GM18868 (cell line): ENCODE data around the gene RTP1.
"Not testable (repeated sequence)": the region's sequence is repeated elsewhere in the genome, so short reads cannot be mapped to it uniquely, and the experiment has no call there.

Source experiments
- ATAC-seq: cut with Tn5 transposase; IDR thresholded peaks from one replicate; pipeline ENCODE4 v1.9.1; 2021; ENCODE audit warnings: mild to moderate bottlenecking, moderate library complexity; ENCODE audit not compliant: unreplicated experiment

The RTP1 gene

DNA sequence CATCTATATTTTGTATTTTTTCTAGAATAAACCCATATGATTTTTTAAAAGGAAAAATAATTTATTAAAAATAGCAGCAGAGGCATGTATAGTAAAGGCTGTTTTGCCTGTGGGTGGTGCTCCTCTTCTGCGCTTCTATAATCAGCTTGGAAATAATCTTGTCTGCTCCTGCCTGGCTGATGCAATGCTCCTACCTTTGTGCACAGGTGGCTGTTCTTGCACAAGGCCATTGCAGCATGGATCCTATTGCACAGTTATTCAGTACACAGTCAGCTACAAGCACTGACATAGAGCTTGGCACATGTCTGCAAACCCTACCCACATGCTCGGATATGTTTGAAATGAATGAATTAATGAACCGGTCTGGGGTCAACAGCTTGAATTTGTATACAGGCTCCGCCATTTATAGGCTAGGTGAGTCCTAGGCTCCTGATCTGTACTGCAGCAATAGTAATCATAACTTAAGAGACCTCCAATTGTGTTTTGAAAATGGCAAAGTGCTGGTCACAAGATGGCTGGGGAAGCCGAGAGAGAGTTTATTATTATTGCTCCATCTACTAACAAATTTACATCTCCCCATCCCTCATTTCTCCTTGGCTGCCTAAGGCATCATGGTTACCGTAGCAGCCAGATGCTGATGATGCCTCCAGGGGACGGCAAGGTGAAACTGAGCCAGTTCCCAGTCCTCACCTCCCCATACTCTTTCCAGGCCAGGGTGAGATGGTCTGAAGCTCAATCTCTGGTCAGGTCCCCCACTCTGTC is 532 bp upstream of the RTP1 start:
- no peak for ATAC-seq

DNA sequence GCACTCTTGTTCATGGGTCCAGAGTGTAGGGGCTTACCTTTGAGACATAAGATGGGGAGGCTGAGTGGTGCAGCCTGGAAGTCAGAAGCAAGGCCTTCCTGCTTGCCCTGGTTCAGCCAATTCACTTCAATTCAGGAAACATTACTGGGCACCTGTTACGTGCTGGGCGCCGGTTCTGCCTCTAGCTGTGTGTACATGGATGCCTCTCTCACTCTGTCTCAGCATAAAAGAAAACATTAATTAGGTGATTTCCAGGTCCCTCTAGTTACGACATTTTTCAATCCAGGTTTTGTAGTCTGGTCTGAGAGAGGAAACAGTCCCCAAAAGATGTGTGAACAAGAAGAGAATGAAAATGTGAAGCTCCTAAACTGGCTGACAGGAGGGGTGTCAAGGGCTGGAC is 1.2 kb downstream of the RTP1 start:
- no peak for ATAC-seq

- ATAC-seq = not testable (repeated sequence)
Observed at GRCh38 chr3:187199463-187200050, 2.3 kb downstream of the RTP1 start.

GRCh38 chr3:187205683-187206082 is 8.4 kb downstream of the RTP1 start:
- no peak for ATAC-seq

DNA sequence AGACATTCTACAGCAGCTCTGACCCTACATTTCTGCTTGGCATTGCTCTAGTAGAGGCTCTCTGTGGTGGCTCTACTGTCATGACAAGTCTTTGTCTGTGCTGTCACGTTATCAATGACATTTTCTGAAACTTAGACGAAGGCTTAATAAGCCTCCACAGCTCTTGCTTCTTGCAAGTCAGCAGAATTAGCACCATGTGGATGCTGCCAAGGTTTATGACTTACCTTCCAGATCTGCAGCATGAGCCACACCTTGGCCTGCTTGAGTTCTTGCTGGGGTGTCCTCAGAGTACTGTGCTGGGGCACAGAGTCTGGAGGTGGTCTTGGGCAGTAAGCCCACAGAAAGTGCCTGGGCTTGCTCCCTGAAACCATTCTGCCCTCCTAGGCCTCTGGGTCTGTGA is 9.8 kb downstream of the RTP1 start:
- no peak for ATAC-seq

GRCh38 chr3:187207624-187208023 is 10.3 kb downstream of the RTP1 start:
- ATAC-seq = no peak

- ATAC-seq = no peak
Observed at GRCh38 chr3:187208159-187208558, 10.9 kb downstream of the RTP1 start.

- ATAC-seq = no peak
Observed at GRCh38 chr3:187209491-187209890, 12.2 kb downstream of the RTP1 start.

- no peak for ATAC-seq
Observed at GRCh38 chr3:187210091-187210490, 12.8 kb downstream of the RTP1 start.

DNA sequence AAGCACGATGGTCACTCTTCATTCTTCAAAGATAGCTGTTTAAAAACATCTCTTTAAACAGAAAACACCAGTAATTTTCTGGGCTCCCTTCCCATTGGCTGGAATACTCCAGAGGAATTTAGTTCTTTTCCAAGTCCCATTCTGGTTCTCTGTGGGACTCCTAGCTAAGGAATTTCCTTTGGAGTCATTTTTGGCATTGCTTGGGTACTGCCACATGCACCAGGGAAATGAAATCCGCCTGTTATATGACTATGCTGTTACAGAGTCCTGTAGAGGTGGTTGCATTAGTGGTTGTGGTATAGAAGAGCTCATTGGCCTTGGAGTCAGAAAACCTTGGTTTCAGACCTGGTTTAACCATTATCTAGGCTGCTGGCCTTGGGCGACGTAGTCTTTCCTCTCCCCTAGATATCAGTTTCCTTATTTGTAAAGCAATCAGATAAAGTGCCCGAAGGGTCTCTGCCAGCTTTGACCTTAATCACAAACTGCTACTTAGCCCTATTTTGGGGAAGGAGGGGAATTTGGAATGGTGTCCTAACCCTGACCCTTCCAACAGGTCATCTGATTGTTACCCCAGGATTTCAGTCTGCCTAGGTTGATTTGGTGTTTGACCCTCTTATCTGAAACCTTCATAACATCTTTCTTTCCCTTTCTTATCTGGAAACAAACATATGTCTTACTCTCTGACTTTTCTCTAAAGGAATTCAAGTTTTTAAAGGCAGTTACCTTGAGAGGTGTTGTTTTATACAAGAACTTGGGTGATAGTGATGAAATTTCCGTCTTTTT is 13.4 kb downstream of the RTP1 start:
- no peak for ATAC-seq

DNA sequence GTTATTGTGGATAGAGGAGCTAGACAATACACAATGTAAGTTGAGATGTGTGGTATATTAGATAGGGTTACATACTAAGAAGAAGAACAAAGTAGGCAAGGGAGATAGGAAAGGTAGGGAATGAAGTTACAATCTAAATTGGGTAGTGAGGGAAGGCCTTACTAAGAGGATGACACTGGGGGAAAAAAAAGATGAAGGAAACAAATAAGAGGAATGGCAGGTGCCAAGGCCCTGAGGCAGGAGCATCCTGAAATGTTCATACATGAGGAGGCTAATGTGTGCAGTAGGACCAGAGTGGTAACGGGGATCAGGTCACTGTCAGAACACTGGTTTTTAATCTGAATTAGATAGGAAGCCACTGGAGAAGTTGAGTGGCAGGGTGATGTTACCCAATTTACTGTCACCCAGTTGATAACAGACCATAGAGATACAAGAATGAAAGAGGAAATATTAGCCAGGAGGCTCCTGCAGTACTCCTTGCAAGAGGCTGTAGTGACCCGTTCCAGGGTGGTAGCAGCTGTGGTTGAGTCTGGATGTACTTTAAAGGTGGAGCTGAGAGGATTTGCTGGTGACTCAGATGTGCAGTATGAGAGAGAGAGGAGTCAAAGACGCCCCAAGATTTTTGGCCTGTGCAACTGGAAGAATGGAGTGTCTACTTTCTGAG is 14.4 kb downstream of the RTP1 start:
- no peak for ATAC-seq

- ATAC-seq = no peak
Observed at GRCh38 chr3:187212196-187212545, 14.9 kb downstream of the RTP1 start.

DNA sequence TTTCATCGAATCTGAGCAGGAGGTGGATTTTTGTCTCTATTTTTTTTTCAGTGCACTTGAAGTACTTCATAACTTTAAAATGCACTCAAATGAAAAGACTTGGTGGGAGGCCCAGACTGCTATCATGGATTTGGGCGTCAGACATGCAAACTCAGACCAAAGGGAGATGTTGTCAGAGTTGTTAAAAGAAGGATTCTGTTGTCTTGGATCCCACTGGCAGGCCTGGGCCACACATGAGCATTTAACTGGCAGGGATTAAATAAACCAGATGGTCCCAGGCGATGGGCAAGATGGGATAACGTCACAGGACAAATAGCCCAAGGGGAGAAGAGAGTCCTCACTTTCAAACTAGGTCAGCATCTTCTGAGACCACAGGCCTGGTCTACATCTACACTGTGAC is 15.4 kb downstream of the RTP1 start:
- ATAC-seq = no peak

- ATAC-seq = no peak
Observed at GRCh38 chr3:187213616-187214015, 16.3 kb downstream of the RTP1 start.

DNA sequence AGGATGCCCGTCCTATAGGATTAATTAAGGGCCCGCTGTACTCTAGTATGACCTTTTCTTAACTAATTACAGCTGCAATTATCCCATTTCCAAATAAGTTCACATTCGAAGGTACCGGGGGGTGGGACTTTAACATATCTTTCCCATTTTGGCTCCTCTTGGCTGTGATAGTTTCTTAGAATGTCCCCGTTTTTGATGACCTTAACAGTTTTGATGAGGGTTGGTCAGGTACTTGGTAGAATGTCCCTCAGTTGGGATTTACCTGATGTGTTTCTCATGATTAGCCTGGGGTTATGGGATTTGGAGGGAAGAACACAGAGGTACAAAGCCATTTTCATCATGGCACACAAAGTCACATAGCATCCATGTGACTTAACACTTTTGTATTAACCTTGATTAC is 18.2 kb downstream of the RTP1 start:
- no peak for ATAC-seq

DNA sequence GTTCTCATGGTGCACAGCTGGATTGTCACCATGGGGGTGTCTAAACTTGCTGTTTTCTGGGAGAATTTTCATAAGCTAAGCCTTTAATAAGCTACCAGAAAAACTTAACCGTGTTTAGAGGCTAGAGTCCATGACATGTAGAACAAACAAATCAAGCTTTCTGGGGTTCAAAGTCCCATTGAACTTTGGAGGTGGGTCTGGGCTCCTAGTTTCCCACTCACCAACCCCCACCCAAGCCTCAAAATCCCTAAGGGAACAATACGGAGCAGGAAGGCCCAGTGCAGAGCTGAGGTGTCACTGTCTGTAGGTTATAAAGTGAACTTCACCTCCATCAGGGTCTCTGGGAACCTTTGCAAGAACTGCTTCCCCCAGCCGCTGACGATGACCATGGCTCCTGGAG is 25.5 kb downstream of the RTP1 start:
- no peak for ATAC-seq

DNA sequence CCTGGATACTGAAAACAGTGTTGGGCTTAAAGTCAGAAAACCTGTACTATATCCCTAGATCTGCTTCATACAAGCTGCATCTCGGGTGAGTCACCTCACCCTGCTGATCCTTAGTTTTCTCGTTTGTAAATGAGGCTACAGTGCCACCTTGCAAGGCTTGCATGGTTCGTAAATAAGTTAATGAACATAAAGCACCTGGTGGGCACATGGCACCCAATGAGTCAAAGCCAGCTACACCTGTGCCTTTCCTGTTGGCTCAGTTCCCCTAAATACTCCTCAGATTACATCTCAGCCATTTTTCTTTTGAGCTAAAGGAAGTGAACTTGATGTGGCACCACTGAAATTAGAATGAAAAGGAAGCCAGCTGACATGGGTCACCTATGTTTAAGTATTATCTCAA is 26.5 kb downstream of the RTP1 start:
- no peak for ATAC-seq

DNA sequence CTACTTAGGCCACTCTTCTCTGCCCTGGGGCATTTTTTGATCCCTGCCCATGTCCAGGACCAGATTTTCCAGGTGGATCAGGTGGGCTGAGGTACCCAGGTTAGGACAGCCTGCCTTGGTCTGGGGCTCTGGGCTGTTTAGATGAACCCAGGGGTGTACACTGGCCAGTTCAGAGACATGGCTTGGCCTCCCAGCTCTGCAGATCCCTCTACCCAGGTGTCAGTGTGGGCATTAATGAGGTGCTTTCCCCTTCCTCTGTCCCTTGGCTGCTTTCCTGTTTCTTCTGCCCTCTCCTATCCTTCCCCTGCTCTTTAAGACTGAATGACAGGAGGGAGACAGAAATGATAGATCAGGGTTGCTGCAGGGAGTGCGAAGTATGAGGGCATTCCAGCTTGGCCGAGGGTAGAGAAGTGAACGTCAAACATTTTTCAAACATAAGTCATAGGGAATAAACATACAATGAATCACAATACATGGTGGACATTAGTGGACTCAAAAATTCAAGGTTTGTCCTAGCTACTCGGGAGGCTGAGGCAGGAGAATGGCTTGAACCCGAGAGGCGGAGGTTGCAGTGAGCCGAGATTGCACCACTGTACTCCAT is 30.5 kb downstream of the RTP1 start:
- no peak for ATAC-seq

GRCh38 chr3:187228740-187229139 is 31.5 kb downstream of the RTP1 start:
- ATAC-seq = no peak

GRCh38 chr3:187230011-187230410 is 32.7 kb downstream of the RTP1 start:
- no peak for ATAC-seq

DNA sequence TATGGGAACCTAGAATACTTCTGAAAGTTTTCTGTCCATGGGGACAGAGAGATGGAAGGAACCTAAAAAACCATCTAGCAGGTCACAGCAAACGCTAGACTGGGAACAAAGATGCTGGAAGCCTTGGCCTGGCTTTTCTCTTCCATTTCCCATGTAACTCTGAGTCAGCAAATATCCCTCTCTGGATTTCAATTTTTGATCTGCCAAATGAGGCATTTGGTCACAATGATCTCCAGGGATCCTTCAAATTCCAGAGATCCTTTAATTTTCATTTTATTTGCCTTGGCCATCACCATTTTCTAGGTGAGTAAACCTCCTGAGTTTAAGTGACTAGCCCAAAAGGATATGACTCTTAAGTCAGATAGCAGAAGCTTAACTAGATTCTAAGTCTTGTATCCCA is 39.7 kb downstream of the RTP1 start:
- ATAC-seq = no peak
